ENCODE data around the gene ANKRD13D. TPM values are rescaled to one million over a fixed set of nuclear protein-coding genes. Genes with fewer than 3 reads are reported as not detected.

ANKRD13D gene
- total RNA-seq, 1 experiment from 2014 or later: 58.9 TPM

GRCh38 chr11:67243051-67243450 is 46.1 kb upstream of the ANKRD13D start:
- no peak overlapping the region for H3K27ac ChIP-seq (ENCODE audit: low read length)
- no peak for TF ChIP-seq EZH2 (IDR thresholded peaks at IDR 0.05; ENCODE audit: low read length, unreplicated experiment)
- TF ChIP-seq CTCF (conservative IDR thresholded peaks at IDR 0.05; ENCODE audit: low read depth, low read length): no peak
- TF ChIP-seq EZH2phosphoT487 (IDR thresholded peaks at IDR 0.05; ENCODE audit: borderline replicate concordance, low read length): no peak
- peaks cover 80% of the 10 kb centered on the region for H3K79me2 ChIP-seq (ENCODE audit: low read length)
- ChIA-PET CTCF (no interaction called here), POLR2A (ENCODE audit: unreplicated experiment) (no interaction called here)
- no peak overlapping the region for H2AFZ ChIP-seq (ENCODE audit: low read length)
- H4K20me1 ChIP-seq (ENCODE audit: low read length): peaks cover 56% of the 10 kb centered on the region
- H3K4me3 ChIP-seq (ENCODE audit: low read length): peak overlapping the region; percentile 89
- no TSS peak for BruUV-seq (replicated peaks)
- peak overlapping the region; percentile 94 for H3K4me2 ChIP-seq (ENCODE audit: low read length)
- peaks cover 49% of the 10 kb centered on the region for H3K4me1 ChIP-seq (ENCODE audit: insufficient read depth, low read length)
- H3K36me3 ChIP-seq (ENCODE audit: low read depth, low read length): peaks cover 57% of the 10 kb centered on the region
- DNase-seq (no peak), ATAC-seq (no peak)
- H3K9me2 ChIP-seq (replicated peaks; ENCODE audit: low read length): no peaks in the 10 kb centered on the region
- peaks cover 9% of the 10 kb centered on the region for H3F3A ChIP-seq (ENCODE audit: low read length, unreplicated experiment)
- H3K9ac ChIP-seq (ENCODE audit: low read length): no peak overlapping the region
- intact Hi-C loops (cut with micrococcal nuclease): loop anchor here (10.0 kb wide), 1 partner anchor 188 kb away; the partner anchor contains the start of gene RHOD
- H3K27me3 ChIP-seq (ENCODE audit: low read length): no peaks in the 10 kb centered on the region
- H3K9me3 ChIP-seq (ENCODE audit: low read length): no peaks in the 10 kb centered on the region

GRCh38 chr11:67245046-67245445 is 44.1 kb upstream of the ANKRD13D start:
- DNase-seq (no peak), ATAC-seq (no peak)
- Histone ChIP-seq H3K36me3 (ENCODE audit: low read depth, low read length) (peaks cover 72% of the 10 kb centered on the region), H4K20me1 (ENCODE audit: low read length) (peaks cover 66% of the 10 kb centered on the region), H3K27ac (ENCODE audit: low read length) (no peak overlapping the region), H3K79me2 (ENCODE audit: low read length) (peaks cover 77% of the 10 kb centered on the region), H3K27me3 (ENCODE audit: low read length) (no peaks in the 10 kb centered on the region), H2AFZ (ENCODE audit: low read length) (no peak overlapping the region), H3F3A (ENCODE audit: low read length, unreplicated experiment) (peaks cover 8% of the 10 kb centered on the region), H3K4me2 (ENCODE audit: low read length) (no peak overlapping the region), H3K9me3 (ENCODE audit: low read length) (no peaks in the 10 kb centered on the region), H3K4me1 (ENCODE audit: insufficient read depth, low read length) (peaks cover 49% of the 10 kb centered on the region), H3K9ac (ENCODE audit: low read length) (no peak overlapping the region), H3K9me2 (replicated peaks; ENCODE audit: low read length) (no peaks in the 10 kb centered on the region), H3K4me3 (ENCODE audit: low read length) (no peak overlapping the region)
- CTCF ChIA-PET: no interaction called here
- POLR2A ChIA-PET (ENCODE audit: unreplicated experiment): no interaction called here
- intact Hi-C loops (cut with micrococcal nuclease): loop anchor here (10.0 kb wide), 1 partner anchor 190 kb away; the partner anchor contains the start of gene RHOD
- BruUV-seq (replicated peaks): no TSS peak
- TF ChIP-seq EZH2 (IDR thresholded peaks at IDR 0.05; ENCODE audit: low read length, unreplicated experiment) (no peak), EZH2phosphoT487 (IDR thresholded peaks at IDR 0.05; ENCODE audit: borderline replicate concordance, low read length) (no peak), CTCF (conservative IDR thresholded peaks at IDR 0.05; ENCODE audit: low read depth, low read length) (no peak)

GRCh38 chr11:67247946-67248550 is 41.1 kb upstream of the ANKRD13D start:
- ATAC-seq (no peak; the same call in 1 of the 2 replicates), DNase-seq (peak; percentile 54)
- Histone ChIP-seq H3K4me2 (ENCODE audit: low read length) (peak overlapping the region; percentile 72), H3F3A (ENCODE audit: low read length, unreplicated experiment) (peaks cover 8% of the 10 kb centered on the region), H3K4me3 (ENCODE audit: low read length) (peak overlapping the region; percentile 46), H3K9me2 (replicated peaks; ENCODE audit: low read length) (no peaks in the 10 kb centered on the region), H3K79me2 (ENCODE audit: low read length) (peaks cover 64% of the 10 kb centered on the region), H2AFZ (ENCODE audit: low read length) (no peak overlapping the region), H3K4me1 (ENCODE audit: insufficient read depth, low read length) (peaks cover 39% of the 10 kb centered on the region), H3K9ac (ENCODE audit: low read length) (peak overlapping the region; percentile 12), H3K27ac (ENCODE audit: low read length) (peak overlapping the region; percentile 78), H3K9me3 (ENCODE audit: low read length) (no peaks in the 10 kb centered on the region), H4K20me1 (ENCODE audit: low read length) (peaks cover 46% of the 10 kb centered on the region), H3K36me3 (ENCODE audit: low read depth, low read length) (peaks cover 89% of the 10 kb centered on the region), H3K27me3 (ENCODE audit: low read length) (no peaks in the 10 kb centered on the region)
- ChIA-PET POLR2A (ENCODE audit: unreplicated experiment) (interaction anchor here (0.6 kb wide), 1 partner anchor 129 kb away, joined by 8 read pairs; the partner anchor contains the start of gene KDM2A), CTCF (no interaction called here)
- TF ChIP-seq EZH2 (IDR thresholded peaks at IDR 0.05; ENCODE audit: low read length, unreplicated experiment) (no peak), EZH2phosphoT487 (IDR thresholded peaks at IDR 0.05; ENCODE audit: borderline replicate concordance, low read length) (no peak), CTCF (conservative IDR thresholded peaks at IDR 0.05; ENCODE audit: low read depth, low read length) (no peak)
- BruUV-seq (replicated peaks): TSS peak; percentile 60
- intact Hi-C loops (cut with micrococcal nuclease): loop anchor here (10.0 kb wide), 1 partner anchor 193 kb away; the partner anchor contains the start of gene RHOD
